HG03521 (cell line): Measurements from ENCODE around the gene CYP4F12.

Experiments
- ATAC-seq: cut with Tn5 transposase; IDR thresholded peaks from one replicate; pipeline ENCODE4 v1.9.1; 2021; ENCODE audit warnings: mild to moderate bottlenecking, moderate library complexity; ENCODE audit not compliant: unreplicated experiment

The CYP4F12 gene

GRCh38 chr19:15701757-15702533, 29.1 kb downstream of the CYP4F12 start:
- no peak for ATAC-seq

- no peak for ATAC-seq
Observed at GRCh38 chr19:15702534-15702930, 29.6 kb downstream of the CYP4F12 start.

GRCh38 chr19:15714638-15715037, 41.8 kb downstream of the CYP4F12 start:
- ATAC-seq, result no peak

- no peak for ATAC-seq
Observed at GRCh38 chr19:15715642-15716041, 42.8 kb downstream of the CYP4F12 start.

- no peak for ATAC-seq
Observed at GRCh38 chr19:15717809-15718208, 44.9 kb downstream of the CYP4F12 start.

- ATAC-seq, result no peak
Observed at GRCh38 chr19:15721268-15721667, 48.4 kb downstream of the CYP4F12 start.

- ATAC-seq, result no peak
Observed at GRCh38 chr19:15722956-15723355, 50.1 kb downstream of the CYP4F12 start.

- ATAC-seq, result no peak
Observed at GRCh38 chr19:15727724-15728123, 54.8 kb downstream of the CYP4F12 start, which contains the start of gene OR10H2. OR10H2 (plus strand) TSS chr19:15728024; CDS start chr19:15728044, 20 bp downstream.

GRCh38 chr19:15730538-15730937, 57.7 kb downstream of the CYP4F12 start:
- ATAC-seq, result no peak

GRCh38 chr19:15732388-15732787, 59.5 kb downstream of the CYP4F12 start:
- no peak for ATAC-seq

GRCh38 chr19:15733895-15734294, 61.0 kb downstream of the CYP4F12 start:
- ATAC-seq, result no peak

- no peak for ATAC-seq
Observed at GRCh38 chr19:15737722-15738121, 64.8 kb downstream of the CYP4F12 start, which contains the start of gene OR10H3. OR10H3 (plus strand) TSS chr19:15737985; CDS start chr19:15741393, 3,408 bp downstream.

GRCh38 chr19:15740785-15741184, 67.9 kb downstream of the CYP4F12 start:
- no peak for ATAC-seq
